Naive thymus-derived CD4-positive, alpha-beta T cell (primary cell): ENCODE results near the gene DOLK. TPM values are rescaled to one million over a fixed set of nuclear protein-coding genes. Genes with fewer than 3 reads are reported as not detected.
A peak's percentile ranks its signal among the peaks of the same experiment; 100 is the strongest.

Source experiments
- ATAC-seq: fragments of 150-1000 bp; cut with Tn5 transposase; 2 replicates; pipeline ENCODE4 v1.10.0; 2021; ENCODE audit warnings: mild to moderate bottlenecking, moderate library complexity
- CTCF ChIA-PET: fragments of 350-600 bp; sonication (Branson Sonifier 250); formaldehyde crosslinking; loops from one replicate; lab custom pipeline; 2021; ENCODE audit warnings: antibody characterized with exemption; lab: Charles Lee
- POLR2A ChIA-PET: fragments of 350-600 bp; sonication (Branson Sonifier 250); formaldehyde crosslinking; loops from one replicate; lab custom pipeline; 2021; ENCODE audit warnings: antibody characterized with exemption, inconsistent platforms; lab: Charles Lee
- DNase-seq, 9 donors: peaks; one replicate each; pipeline versions ENCODE4 v3.0.0 to v3.0.0-alpha.2; 2020 to 2022; ENCODE audit warnings: mixed read lengths in 1 of 9
- H3K27ac ChIP-seq: one replicate; pipeline ENCODE4 v1.7.0; 2013; ENCODE audit warnings: mild to moderate bottlenecking, low read depth, low read length, moderate library complexity
- H3K27me3 ChIP-seq, 2 donors: one replicate each; pipeline ENCODE4 v1.7.0; 2013; ENCODE audit warnings: low read length in 2 of 2, mild to moderate bottlenecking in 2 of 2, moderate library complexity in 2 of 2; ENCODE audit not compliant: control insufficient read depth in 2 of 2, insufficient read depth in 2 of 2
- H3K36me3 ChIP-seq, 3 experiments: 1 replicate in 2 of 3; 2 replicates in 1 of 3; pipeline ENCODE4 v1.7.0; 2013; ENCODE audit warnings: low read length in 3 of 3, mild to moderate bottlenecking in 3 of 3, moderate library complexity in 1 of 3; ENCODE audit not compliant: insufficient read depth in 3 of 3, control insufficient read depth in 2 of 3
- H3K4me1 ChIP-seq, 2 donors: one replicate each; pipeline ENCODE4 v1.7.0; 2013; ENCODE audit warnings: low read length in 2 of 2, mild to moderate bottlenecking in 2 of 2, moderate library complexity in 1 of 2; ENCODE audit not compliant: control insufficient read depth in 2 of 2, insufficient read depth in 2 of 2
- H3K4me3 ChIP-seq: 2 replicates; pipeline ENCODE4 v1.7.0; 2013; ENCODE audit warnings: mild to moderate bottlenecking, low read length
- H3K9me3 ChIP-seq, 3 experiments: 1 replicate in 2 of 3; 2 replicates in 1 of 3; pipeline ENCODE4 v1.7.0; 2013; ENCODE audit warnings: low read length in 3 of 3; ENCODE audit not compliant: control insufficient read depth in 2 of 3
- H3K27ac Mint-ChIP-seq, 9 donors: one replicate each; pipeline ENCODE4 v1.8.0; 2020 to 2022; ENCODE audit warnings: mixed read lengths in 9 of 9, mild to moderate bottlenecking in 8 of 9, moderate library complexity in 5 of 9, inconsistent platforms in 2 of 9
- H3K27me3 Mint-ChIP-seq, 5 donors: one replicate each; pipeline ENCODE4 v1.8.0; 2021 to 2022; ENCODE audit warnings: mixed read lengths in 5 of 5, mild to moderate bottlenecking in 1 of 5
- H3K36me3 Mint-ChIP-seq, 5 donors: one replicate each; pipeline ENCODE4 v1.8.0; 2020 to 2022; ENCODE audit warnings: mixed read lengths in 5 of 5, mild to moderate bottlenecking in 3 of 5, inconsistent platforms in 1 of 5
- H3K4me1 Mint-ChIP-seq, 7 donors: one replicate each; pipeline ENCODE4 v1.8.0; 2020 to 2022; ENCODE audit warnings: mixed read lengths in 7 of 7, mild to moderate bottlenecking in 3 of 7, inconsistent platforms in 1 of 7
- H3K4me3 Mint-ChIP-seq, 10 donors: one replicate each; pipeline ENCODE4 v1.8.0; 2020 to 2022; ENCODE audit warnings: mild to moderate bottlenecking in 10 of 10, mixed read lengths in 10 of 10, moderate library complexity in 6 of 10, inconsistent platforms in 2 of 10
- H3K9me3 Mint-ChIP-seq, 11 donors: one replicate each; pipeline ENCODE4 v1.8.0; 2020 to 2022; ENCODE audit warnings: mixed read lengths in 11 of 11, mild to moderate bottlenecking in 4 of 11, inconsistent platforms in 1 of 11, moderate library complexity in 1 of 11
- intact Hi-C, 2 donors: fragments of 100-400 bp; cut with micrococcal nuclease; formaldehyde crosslinking; loops; one replicate each; pipeline ENCODE4 v1.15.1; 2023
- polyA plus RNA-seq, 2 donors: library from polyadenylated mRNA; unstranded; fragments of 300-500 nt; fragmentation: Illumina TruSeq; gene quantifications; one replicate each; pipeline ENCODE4 v1.2.3, GENCODE V29; 2021
- total RNA-seq, 6 experiments: library from RNA in 5 of 6; stranded (reverse) in 5 of 6; gene quantifications; 1 replicate in 5 of 6; 2 replicates in 1 of 6; pipeline ENCODE4 v1.2.3 and lab custom pipeline; 2021 to 2026

Gene DOLK
- total and polyA plus RNA-seq, 7 experiments from 2014 or later, result 6.0 to 12.8 (median 9.5) TPM

GRCh38 chr9:128901822-128902221 lies 45.6 kb downstream of the DOLK start:
- peaks cover 0 to 6% (median 0%) of the 10 kb centered on the region in 3 experiments for H3K36me3 ChIP-seq
- Mint-ChIP-seq H3K27ac (peak overlapping the region; percentile 85 to 98 (median 96)), H3K36me3 (peaks cover 3 to 22% (median 8%) of the 10 kb centered on the region in 5 donors), H3K4me3 (peak overlapping the region; percentile 76 to 87 (median 84)), H3K27me3 (no peaks in the 10 kb centered on the region), H3K9me3 (no peaks in the 10 kb centered on the region), H3K4me1 (peaks cover 36 to 84% (median 73%) of the 10 kb centered on the region in 7 donors)
- H3K4me1 ChIP-seq, result peaks cover 65 to 72% of the 10 kb centered on the region in 2 donors
- H3K27me3 ChIP-seq, result no peaks in the 10 kb centered on the region
- intact Hi-C loops, result loop anchor here (1.0 to 5.0 kb wide), 12 partner anchors 9 to 531 kb away; partner anchors contain the start of genes DOLK (in 2 of the 2), LRRC8A (in 2 of the 2), MIGA2 (in 2 of the 2) and NUP188 (in 2 of the 2)
- peak overlapping the region; percentile 89 for H3K27ac ChIP-seq
- ChIA-PET CTCF (interaction anchor here (0.7 to 1.4 kb wide), 4 partner anchors 19 to 919 kb away, joined by 3 to 8 read pairs (median 4); partner anchors contain the start of genes KYAT1 and LRRC8A), POLR2A (interaction anchor here (0.5 to 3.7 kb wide), 10 partner anchors 11 to 874 kb away, joined by 3 to 48 read pairs (median 5); partner anchors contain the start of genes ENDOG, KYAT1, LRRC8A and PHYHD1)
- ATAC-seq (peak; percentile 8), DNase-seq (no peak)
- peak overlapping the region; percentile 44 for H3K4me3 ChIP-seq
- H3K9me3 ChIP-seq, result no peaks in the 10 kb centered on the region

- peak overlapping the region; percentile 44 for H3K4me3 ChIP-seq
- no peaks in the 10 kb centered on the region for H3K9me3 ChIP-seq
- peaks cover 4 to 23% (median 9%) of the 10 kb centered on the region in 5 donors for H3K36me3 Mint-ChIP-seq
- peaks cover 65 to 73% of the 10 kb centered on the region in 2 donors for H3K4me1 ChIP-seq
- no peak for ATAC-seq
- peaks cover 40 to 84% (median 73%) of the 10 kb centered on the region in 7 donors for H3K4me1 Mint-ChIP-seq
- H3K27ac Mint-ChIP-seq, result peak overlapping the region; percentile 85 to 98 (median 96)
- CTCF ChIA-PET, result interaction anchor here (0.7 to 1.4 kb wide), 4 partner anchors 19 to 919 kb away, joined by 3 to 8 read pairs (median 4); partner anchors contain the start of genes KYAT1 and LRRC8A
- POLR2A ChIA-PET, result interaction anchor here (0.6 to 3.7 kb wide), 9 partner anchors 10 to 584 kb away, joined by 3 to 48 read pairs (median 7); partner anchors contain the start of genes ENDOG, KYAT1, LRRC8A and PHYHD1
- H3K4me3 Mint-ChIP-seq, result peak overlapping the region in 4 of 10 donors; percentile 7 to 83 (median 60)
- DNase-seq, result no peak
- H3K36me3 ChIP-seq, result peaks cover 0 to 5% (median 0%) of the 10 kb centered on the region in 3 experiments
- intact Hi-C loops, result loop anchor here (5.0 kb wide), 3 partner anchors 136 to 349 kb away; partner anchors contain the start of genes MIGA2 (in 1 of the 2), SET (in 1 of the 2) and SPTAN1 (in 1 of the 2)
- peak overlapping the region; percentile 89 for H3K27ac ChIP-seq
- no peaks in the 10 kb centered on the region for H3K27me3 Mint-ChIP-seq
- H3K9me3 Mint-ChIP-seq, result no peaks in the 10 kb centered on the region
- H3K27me3 ChIP-seq, result no peaks in the 10 kb centered on the region
These were observed 46.0 kb downstream of the DOLK start for GRCh38 chr9:128901379-128901778.

GRCh38 chr9:128899566-128900322 lies 47.7 kb downstream of the DOLK start:
- H3K4me1 Mint-ChIP-seq, result peaks cover 56 to 91% (median 80%) of the 10 kb centered on the region in 7 donors
- Histone ChIP-seq H3K4me1 (peaks cover 78 to 89% of the 10 kb centered on the region in 2 donors), H3K9me3 (no peaks in the 10 kb centered on the region), H3K36me3 (peaks cover 0 to 5% (median 4%) of the 10 kb centered on the region in 3 experiments), H3K4me3 (peak overlapping the region; percentile 26), H3K27me3 (no peaks in the 10 kb centered on the region), H3K27ac (peak overlapping the region; percentile 89)
- DNase-seq (peak in 7 of 9 donors; percentile 31 to 49 (median 37)), ATAC-seq (peak; percentile 17)
- H3K4me3 Mint-ChIP-seq, result peak overlapping the region; percentile 62 to 83 (median 78)
- ChIA-PET CTCF (interaction anchor here (1.7 kb wide), 1 partner anchor 29 kb away, joined by 6 read pairs; no protein-coding TSS in a partner anchor), POLR2A (interaction anchor here (0.6 to 3.7 kb wide), 6 partner anchors 9 to 29 kb away, joined by 3 to 48 read pairs (median 4); partner anchors contain the start of genes KYAT1 and LRRC8A)
- no peaks in the 10 kb centered on the region for H3K27me3 Mint-ChIP-seq
- H3K36me3 Mint-ChIP-seq, result peaks cover 7 to 32% (median 17%) of the 10 kb centered on the region in 5 donors
- no peaks in the 10 kb centered on the region for H3K9me3 Mint-ChIP-seq
- intact Hi-C loops, result loop anchor here (5.0 kb wide), 3 partner anchors 138 to 347 kb away; partner anchors contain the start of genes MIGA2 (in 1 of the 2), SET (in 1 of the 2) and SPTAN1 (in 1 of the 2)
- H3K27ac Mint-ChIP-seq, result peak overlapping the region; percentile 85 to 98 (median 96)

GRCh38 chr9:128898845-128899565 lies 48.4 kb downstream of the DOLK start:
- peaks cover 0 to 5% (median 4%) of the 10 kb centered on the region in 3 experiments for H3K36me3 ChIP-seq
- peak; percentile 0 for ATAC-seq
- ChIA-PET CTCF (interaction anchor here (0.6 to 1.7 kb wide), 3 partner anchors 27 to 261 kb away, joined by 3 to 6 read pairs (median 4); no protein-coding TSS in a partner anchor), POLR2A (interaction anchor here (0.7 to 1.6 kb wide), 3 partner anchors 16 to 29 kb away, joined by 3 to 6 read pairs (median 5); no protein-coding TSS in a partner anchor)
- H3K4me1 Mint-ChIP-seq, result peaks cover 58 to 94% (median 84%) of the 10 kb centered on the region in 7 donors
- peak overlapping the region; percentile 89 for H3K27ac ChIP-seq
- intact Hi-C loops, result no loop called here
- H3K9me3 Mint-ChIP-seq, result no peaks in the 10 kb centered on the region
- peaks cover 9 to 33% (median 18%) of the 10 kb centered on the region in 5 donors for H3K36me3 Mint-ChIP-seq
- DNase-seq, result no peak
- no peaks in the 10 kb centered on the region for H3K27me3 ChIP-seq
- H3K27me3 Mint-ChIP-seq, result no peaks in the 10 kb centered on the region
- peak overlapping the region; percentile 85 to 98 (median 96) for H3K27ac Mint-ChIP-seq
- H3K9me3 ChIP-seq, result no peaks in the 10 kb centered on the region
- peak overlapping the region; percentile 69 to 83 (median 78) for H3K4me3 Mint-ChIP-seq
- H3K4me1 ChIP-seq, result peaks cover 76 to 90% of the 10 kb centered on the region in 2 donors
- H3K4me3 ChIP-seq, result peak overlapping the region; percentile 26

- Histone ChIP-seq H3K27ac (peak overlapping the region; percentile 89), H3K9me3 (no peaks in the 10 kb centered on the region), H3K36me3 (peaks cover 0 to 5% (median 4%) of the 10 kb centered on the region in 3 experiments), H3K4me3 (no peak overlapping the region), H3K27me3 (no peaks in the 10 kb centered on the region), H3K4me1 (peaks cover 70 to 87% of the 10 kb centered on the region in 2 donors)
- intact Hi-C loops, result no loop called here
- peak in 1 of 9 donors; percentile 18 for DNase-seq
- no peak for ATAC-seq
- Mint-ChIP-seq H3K4me1 (peaks cover 60 to 93% (median 81%) of the 10 kb centered on the region in 7 donors), H3K27me3 (no peaks in the 10 kb centered on the region), H3K9me3 (no peaks in the 10 kb centered on the region), H3K27ac (peak overlapping the region; percentile 85 to 98 (median 96)), H3K4me3 (peak overlapping the region; percentile 56 to 83 (median 74)), H3K36me3 (peaks cover 9 to 36% (median 22%) of the 10 kb centered on the region in 5 donors)
- POLR2A ChIA-PET, result interaction anchor here (0.6 to 1.6 kb wide), 3 partner anchors 16 to 27 kb away, joined by 3 to 6 read pairs (median 5); no protein-coding TSS in a partner anchor
- CTCF ChIA-PET, result interaction anchor here (0.6 to 1.7 kb wide), 4 partner anchors 17 to 261 kb away, joined by 3 to 6 read pairs (median 4); partner anchors contain the start of genes KYAT1 and LRRC8A
These were observed 49.0 kb downstream of the DOLK start for GRCh38 chr9:128898382-128898781.
